Testis (tissue), 3 donors: ENCODE results near the gene STUM. TPM values are rescaled to one million over a fixed set of nuclear protein-coding genes. Genes with fewer than 3 reads are reported as not detected.
A peak's percentile ranks its signal among the peaks of the same experiment; 100 is the strongest.

ENCODE experiments used
- DNase-seq: peaks from one replicate; pipeline ENCODE4 v3.0.0-alpha.2; 2019
- H3K27ac ChIP-seq, 2 donors: fragments of 200-600 bp; sonication (generic); one replicate each; pipeline ENCODE4 v1.5.1; 2019
- H3K27me3 ChIP-seq: fragments of 200-600 bp; sonication (generic); one replicate; pipeline ENCODE4 v1.5.1; 2019
- H3K36me3 ChIP-seq: fragments of 200-600 bp; sonication (generic); one replicate; pipeline ENCODE4 v1.5.1; 2017; ENCODE audit warnings: low read depth; ENCODE audit errors: missing control alignments
- H3K4me1 ChIP-seq: fragments of 200-600 bp; sonication (generic); one replicate; pipeline ENCODE4 v1.5.1; 2019
- H3K4me3 ChIP-seq, 2 donors: fragments of 200-600 bp; sonication (generic); one replicate each; pipeline ENCODE4 v1.5.1; 2017 to 2019
- H3K9me3 ChIP-seq: fragments of 200-600 bp; sonication (generic); one replicate; pipeline ENCODE4 v1.5.1; 2017
- CTCF ChIP-seq, 3 experiments: fragments of 450-650 bp in 2 of 3; fragments of 200-600 bp in 1 of 3; sonication (generic) in 1 of 3; IDR thresholded peaks; one replicate each; pipeline ENCODE4 v1.5.1; 2016 to 2019; ENCODE audit warnings: antibody characterized with exemption in 3 of 3, mild to moderate bottlenecking in 2 of 3, moderate library complexity in 1 of 3
- POLR2A ChIP-seq: fragments of 450-650 bp; IDR thresholded peaks from one replicate; pipeline ENCODE4 v1.6.1; 2017; ENCODE audit warnings: antibody characterized with exemption, mild to moderate bottlenecking, moderate library complexity
- WGBS, 2 donors: methylation state at CpG; one replicate each; pipeline ENCODE4 v1.1.5; 2018; 5-methylcytosine and 5-hydroxymethylcytosine counted together
- intact Hi-C: fragments of 100-400 bp; cut with DNase I; formaldehyde crosslinking; loops from one replicate; pipeline ENCODE4 v1.15.1; 2023; ENCODE audit warnings: low total_unique reads
- polyA plus RNA-seq: library from polyadenylated mRNA; stranded (reverse); fragments of 350-450 nt; fragmentation: Illumina TruSeq; extraction: RNeasy Lipid Tissue Mini Kit (QIAGEN cat#74804); gene quantifications from one replicate; pipeline ENCODE4 v1.2.3, GENCODE V29; 2014; ENCODE audit warnings: low read depth, low replicate concordance; ENCODE audit not compliant: insufficient read depth
- total RNA-seq, 2 donors: library from RNA; depleted of rRNA; stranded (reverse); fragments of >200 nt; gene quantifications; one replicate each; pipeline ENCODE4 v1.2.3, GENCODE V29; 2016

STUM gene
- total and polyA plus RNA-seq, 3 donors from 2014 or later: 2.5 to 4.5 (median 3.7) TPM

GRCh38 chr1:226599636-226600238 is 51.2 kb downstream of the STUM start:
- DNase-seq: no peak
- intact Hi-C loops: no loop called here

GRCh38 chr1:226600254-226600653 is 51.7 kb downstream of the STUM start:
- no peak overlapping the region for H3K4me3 ChIP-seq
- H3K4me1 ChIP-seq: peaks cover 26% of the 10 kb centered on the region
- 85 to 94% methylated on average over 4 of the region's 4 CpGs for whole genome bisulfite sequencing, 2 donors
- TF ChIP-seq CTCF (IDR thresholded peaks at IDR 0.05): no peak
- no peak for TF ChIP-seq POLR2A
- DNase-seq: no peak
- H3K27me3 ChIP-seq: no peaks in the 10 kb centered on the region
- H3K9me3 ChIP-seq: no peaks in the 10 kb centered on the region
- no peak overlapping the region for H3K27ac ChIP-seq
- intact Hi-C loops: no loop called here
- H3K36me3 ChIP-seq: no peaks in the 10 kb centered on the region

More at GRCh38 chr1:226599636-226600238, 51.2 kb downstream of the STUM start:
- Histone ChIP-seq H3K27me3 (no peaks in the 10 kb centered on the region), H3K27ac (no peak overlapping the region), H3K36me3 (no peaks in the 10 kb centered on the region), H3K9me3 (no peaks in the 10 kb centered on the region), H3K4me1 (peaks cover 22% of the 10 kb centered on the region), H3K4me3 (no peak overlapping the region)
- TF ChIP-seq POLR2A: no peak
- TF ChIP-seq CTCF (IDR thresholded peaks at IDR 0.05): no peak

GRCh38 chr1:226601456-226601855 is 52.9 kb downstream of the STUM start:
- H3K36me3 ChIP-seq: no peaks in the 10 kb centered on the region
- 93 to 97% methylated on average over 8 to 9 of the region's 9 CpGs for WGBS, 2 donors
- DNase-seq: no peak
- no peak overlapping the region for H3K4me3 ChIP-seq
- TF ChIP-seq CTCF (IDR thresholded peaks at IDR 0.05): no peak
- no peak for TF ChIP-seq POLR2A
- H3K9me3 ChIP-seq: no peaks in the 10 kb centered on the region
- intact Hi-C loops: no loop called here
- H3K27me3 ChIP-seq: no peaks in the 10 kb centered on the region
- H3K4me1 ChIP-seq: peaks cover 32% of the 10 kb centered on the region
- no peak overlapping the region for H3K27ac ChIP-seq

- H3K4me1 ChIP-seq: peaks cover 37% of the 10 kb centered on the region
- no peak for TF ChIP-seq CTCF (IDR thresholded peaks at IDR 0.05)
- 71% methylated on average over 14 to 24 of the region's 24 CpGs for WGBS, 2 donors
- H3K36me3 ChIP-seq: no peaks in the 10 kb centered on the region
- H3K9me3 ChIP-seq: no peaks in the 10 kb centered on the region
- intact Hi-C loops: no loop called here
- H3K27ac ChIP-seq: peak overlapping the region; percentile 77 to 81
- H3K4me3 ChIP-seq: no peak overlapping the region
- no peaks in the 10 kb centered on the region for H3K27me3 ChIP-seq
- DNase-seq: peak; percentile 44
Measured at GRCh38 chr1:226602186-226603021, 53.8 kb downstream of the STUM start.
